ENCODE measurements around the gene FOS. TPM values are rescaled to one million over a fixed set of nuclear protein-coding genes. Genes with fewer than 3 reads are reported as not detected.

Gene FOS
- total and polyA plus RNA-seq, 2 of the 8 experiments (the other 6 are each of a cell fraction or from before 2014, with no cell fraction given): 50.2 to 51.8 TPM

DNA sequence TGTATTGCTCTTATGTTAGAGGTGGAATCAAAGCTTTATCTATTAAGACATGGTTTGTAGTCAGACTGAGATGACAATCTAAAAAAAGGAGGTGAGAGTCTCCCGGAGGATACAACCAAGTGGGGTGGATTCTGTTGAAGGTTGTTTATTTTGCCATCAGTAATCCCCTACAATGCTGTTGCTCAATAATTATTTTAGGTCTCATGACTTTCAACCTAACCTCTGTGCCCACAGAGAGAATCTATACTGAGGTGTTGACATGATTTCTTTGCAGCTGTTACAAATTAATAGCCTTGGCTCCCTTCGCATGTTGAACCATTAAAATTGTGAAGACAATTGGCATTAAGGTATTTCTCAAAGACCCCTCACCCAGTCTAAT, 28.7 kb upstream of the FOS start:
- POLR2A ChIA-PET (ENCODE audit: partially characterized antibody): interaction anchor here (1.4 to 4.5 kb wide), 4 partner anchors 9 to 41 kb away, joined by 4 to 23 read pairs (median 4); no protein-coding TSS in a partner anchor
- Histone ChIP-seq H2BK15ac (ENCODE audit: low read length) (no peak overlapping the region), H2BK12ac (ENCODE audit: low read depth, low read length) (0 out of 2 replicates have a peak overlapping the region, but pooled peaks have one; percentile 10), H3K9ac (replicated peaks in 1 of 4; ENCODE audit: extremely low read depth in 1 of 4, low read depth in 3 of 4, low read length in 3 of 4) (no peak overlapping the region), H2BK5ac (ENCODE audit: low read depth, low read length) (no peak overlapping the region), H3K23ac (ENCODE audit: insufficient read length) (no peak overlapping the region), H3K9me3 (ENCODE audit: insufficient read depth in 2 of 2, low read depth in 1 of 2, low read length in 1 of 2) (no peaks in the 10 kb centered on the region), H3K79me2 (ENCODE audit: control insufficient read depth in 1 of 2, insufficient read depth in 2 of 2, low read length in 2 of 2) (no peaks in the 10 kb centered on the region), H2BK20ac (ENCODE audit: low read length) (no peak overlapping the region), H4K91ac (replicated peaks; ENCODE audit: insufficient read length, low read length) (no peak overlapping the region), H2AFZ (ENCODE audit: low read length) (peak overlapping the region; percentile 69; the same call in 1 of the 2 replicates), H3K56ac (replicated peaks; ENCODE audit: insufficient read length, low read depth, low read length) (no peak overlapping the region), H4K5ac (ENCODE audit: insufficient read length, low read depth, low read length) (no peak overlapping the region), H3K4ac (replicated peaks; ENCODE audit: insufficient read length, low read depth, low read length) (no peak overlapping the region), H3K4me3 (ENCODE audit: extremely low read depth in 1 of 4, insufficient read depth in 2 of 4, low read depth in 3 of 4, low read length in 4 of 4) (no peak overlapping the region), H2BK120ac (replicated peaks; ENCODE audit: low read depth, low read length) (no peak overlapping the region), H3K23me2 (ENCODE audit: low read depth, low read length) (no peaks in the 10 kb centered on the region), H3K27ac (ENCODE audit: low read depth, low read length) (no peak overlapping the region), H3K27me3 (replicated peaks in 1 of 4; ENCODE audit: control insufficient read depth in 3 of 4, extremely low read depth in 1 of 4, insufficient read depth in 3 of 4, low read length in 3 of 4) (no peaks in the 10 kb centered on the region), H3K36me3 (ENCODE audit: control insufficient read depth in 2 of 4, insufficient read depth in 4 of 4, low read length in 3 of 4) (no peaks in the 10 kb centered on the region), H3K18ac (ENCODE audit: extremely low read depth, low read length) (no peak overlapping the region), H3K4me2 (ENCODE audit: insufficient read depth in 1 of 2, low read depth in 2 of 2, low read length in 2 of 2) (no peak overlapping the region), H3K79me1 (ENCODE audit: low read depth, low read length) (no peaks in the 10 kb centered on the region), H3K14ac (ENCODE audit: insufficient read length) (no peak overlapping the region), H4K8ac (ENCODE audit: extremely low read depth, insufficient read depth, low read length) (no peak overlapping the region), H2AK5ac (ENCODE audit: low read depth, low read length) (no peak overlapping the region), H3K4me1 (replicated peaks in 1 of 4; ENCODE audit: control insufficient read depth in 3 of 4, insufficient read depth in 4 of 4, low read length in 3 of 4) (peaks cover 2 to 10% (median 6%) of the 10 kb centered on the region in 4 experiments; a peak in 5 of 7 replicates), H4K20me1 (replicated peaks in 1 of 2; ENCODE audit: control insufficient read depth in 1 of 2, insufficient read depth in 2 of 2, low read length in 2 of 2) (no peaks in the 10 kb centered on the region)
- DNase-seq (ENCODE audit: low read depth in 1 of 2, low spot score in 2 of 2) (no peak), FAIRE-seq (no peak)
- CTCF ChIA-PET (ENCODE audit: partially characterized antibody): no interaction called here
- 93% methylated on average over 2 of the region's 2 CpGs; no CpG with 5 or more reads in 1 of the 2 experiments for WGBS, 2 experiments (ENCODE audit: extremely low coverage in 1 of 2, insufficient coverage in 1 of 2, insufficient read length in 1 of 2, insufficient replicate concordance in 2 of 2, low coverage in 1 of 2, low lambda C conversion rate in 2 of 2, missing lambda C conversion rate in 1 of 2)
- TF ChIP-seq TBP (IDR thresholded peaks at IDR 0.05; ENCODE audit: low read depth, low read length) (no peak), TAF1 (IDR thresholded peaks at IDR 0.05; ENCODE audit: low read depth, low read length) (no peak), CTBP2 (IDR thresholded peaks at IDR 0.05; ENCODE audit: borderline replicate concordance, insufficient read depth, insufficient read length, low read length) (no peak)
